Trophoblast cell (in vitro differentiated cells and primary cell): Measurements from ENCODE around the gene TMPRSS6.

Experiments
- DNase-seq, 2 donors: peaks; one replicate each; pipeline ENCODE4 v3.0.0-alpha.2; 2016
- H2AFZ ChIP-seq: 2 replicates; pipeline ENCODE4 v1.6.1; 2013; ENCODE audit warnings: low read length, moderate library complexity, mild to moderate bottlenecking; ENCODE audit not compliant: insufficient read depth, poor library complexity
- H2AK5ac ChIP-seq: 2 replicates; pipeline ENCODE4 v1.6.1; 2013; ENCODE audit warnings: mild to moderate bottlenecking, low read length
- H2BK120ac ChIP-seq: 2 replicates; pipeline ENCODE4 v1.6.1; 2013; ENCODE audit warnings: low read length, mild to moderate bottlenecking, moderate library complexity; ENCODE audit not compliant: insufficient read depth, poor library complexity
- H2BK12ac ChIP-seq: 2 replicates; pipeline ENCODE4 v1.6.1; 2013; ENCODE audit warnings: mild to moderate bottlenecking, low read length, moderate library complexity
- H2BK5ac ChIP-seq: 2 replicates; pipeline ENCODE4 v1.6.1; 2013; ENCODE audit warnings: low read length, low read depth, moderate library complexity, mild to moderate bottlenecking; ENCODE audit not compliant: poor library complexity
- H3K14ac ChIP-seq: 2 replicates; pipeline ENCODE4 v1.6.1; 2013; ENCODE audit warnings: mild to moderate bottlenecking, low read length
- H3K18ac ChIP-seq: 2 replicates; pipeline ENCODE4 v1.6.1; 2013; ENCODE audit warnings: mild to moderate bottlenecking, low read length
- H3K23ac ChIP-seq: 2 replicates; pipeline ENCODE4 v1.6.1; 2013; ENCODE audit warnings: low read length
- H3K27ac ChIP-seq: 2 replicates; pipeline ENCODE4 v1.5.1; 2013; ENCODE audit warnings: low read depth, mild to moderate bottlenecking, inconsistent platforms, low read length, moderate library complexity
- H3K27me3 ChIP-seq: 2 replicates; pipeline ENCODE4 v1.6.1; 2013; ENCODE audit warnings: inconsistent platforms, mild to moderate bottlenecking, low read length, moderate library complexity; ENCODE audit not compliant: insufficient read depth
- H3K36me3 ChIP-seq, 2 experiments: 1 replicate in 1 of 2; 2 replicates in 1 of 2; pipeline ENCODE4 v1.6.1; 2013; ENCODE audit warnings: low read length in 2 of 2, mild to moderate bottlenecking in 2 of 2, moderate library complexity in 1 of 2; ENCODE audit not compliant: insufficient read depth in 2 of 2, control insufficient read depth in 1 of 2
- H3K4ac ChIP-seq: 2 replicates; pipeline ENCODE4 v1.6.1; 2013; ENCODE audit warnings: low read depth, mild to moderate bottlenecking, low read length, moderate library complexity
- H3K4me1 ChIP-seq, 2 experiments: 1 replicate in 1 of 2; 2 replicates in 1 of 2; pipeline ENCODE4 v1.6.1; 2013; ENCODE audit warnings: low read length in 2 of 2, mild to moderate bottlenecking in 2 of 2, moderate library complexity in 1 of 2; ENCODE audit not compliant: insufficient read depth in 2 of 2, control insufficient read depth in 1 of 2
- H3K4me2 ChIP-seq: 2 replicates; pipeline ENCODE4 v1.6.1; 2013; ENCODE audit warnings: inconsistent platforms, mild to moderate bottlenecking, low read length, moderate library complexity
- H3K4me3 ChIP-seq: 2 replicates; pipeline ENCODE4 v1.5.1; 2013; ENCODE audit warnings: mild to moderate bottlenecking, low read depth, low read length, inconsistent platforms
- H3K79me1 ChIP-seq: one replicate; pipeline ENCODE4 v1.6.1; 2013; ENCODE audit warnings: low read length
- H3K79me2 ChIP-seq: 2 replicates; pipeline ENCODE4 v1.6.1; 2013; ENCODE audit warnings: low read length, mild to moderate bottlenecking; ENCODE audit not compliant: control insufficient read depth, insufficient read depth, poor library complexity
- H3K9ac ChIP-seq: 2 replicates; pipeline ENCODE4 v1.6.1; 2013; ENCODE audit warnings: mild to moderate bottlenecking, low read length
- H3K9me3 ChIP-seq: 2 replicates; pipeline ENCODE4 v1.6.1; 2013; ENCODE audit warnings: low read depth, mild to moderate bottlenecking, control low read depth, inconsistent platforms, low read length; ENCODE audit not compliant: insufficient read depth
- H4K12ac ChIP-seq: 2 replicates; pipeline ENCODE4 v1.6.1; 2013; ENCODE audit warnings: low read depth, mild to moderate bottlenecking, low read length, moderate library complexity
- H4K8ac ChIP-seq: 2 replicates; pipeline ENCODE4 v1.6.1; 2013; ENCODE audit warnings: low read depth, mild to moderate bottlenecking, low read length, moderate library complexity
- H4K91ac ChIP-seq: one replicate; pipeline ENCODE4 v1.6.1; 2013; ENCODE audit warnings: low read depth, mild to moderate bottlenecking, low read length, moderate library complexity
- WGBS: extraction: QIAGEN DNeasy Blood & Tissue Kit; methylation state at CpG from one replicate; pipeline ENCODE4 v1.1.7; 2013; ENCODE audit warnings: missing lambda C conversion rate; ENCODE audit not compliant: insufficient read length, insufficient coverage; ENCODE audit errors: extremely low coverage; 5-methylcytosine and 5-hydroxymethylcytosine counted together

Gene TMPRSS6

GRCh38 chr22:37133304-37134018, 23.9 kb upstream of the TMPRSS6 start:
- Histone ChIP-seq H2BK5ac (no peak overlapping the region), H4K8ac (no peak overlapping the region), H3K27ac (no peak overlapping the region), H3K79me2 (no peaks in the 10 kb centered on the region), H3K23ac (no peak overlapping the region), H2AK5ac (no peak overlapping the region), H2BK12ac (no peak overlapping the region), H3K79me1 (no peaks in the 10 kb centered on the region), H3K36me3 (peaks cover 0 to 3% of the 10 kb centered on the region in 2 experiments), H4K12ac (no peak overlapping the region), H3K27me3 (no peaks in the 10 kb centered on the region), H3K14ac (no peak overlapping the region), H4K91ac (no peak overlapping the region), H3K4me2 (no peak overlapping the region), H3K18ac (no peak overlapping the region), H3K9ac (no peak overlapping the region), H2BK120ac (no peak overlapping the region), H3K9me3 (no peaks in the 10 kb centered on the region), H3K4ac (no peak overlapping the region), H2AFZ (no peak overlapping the region), H3K4me1 (no peaks in the 10 kb centered on the region), H3K4me3 (no peak overlapping the region)
- WGBS: no CpG with 5 or more reads among the region's 16 CpGs
- DNase-seq: no peak

- Histone ChIP-seq H3K14ac (no peak overlapping the region), H2BK120ac (no peak overlapping the region), H3K27me3 (no peaks in the 10 kb centered on the region), H3K23ac (no peak overlapping the region), H3K27ac (no peak overlapping the region), H3K9ac (no peak overlapping the region), H3K4me2 (no peak overlapping the region), H2AK5ac (no peak overlapping the region), H2BK5ac (no peak overlapping the region), H4K8ac (no peak overlapping the region), H3K79me1 (no peaks in the 10 kb centered on the region), H3K36me3 (peaks cover 0 to 3% of the 10 kb centered on the region in 2 experiments), H2BK12ac (no peak overlapping the region), H3K4me1 (no peaks in the 10 kb centered on the region), H3K4ac (no peak overlapping the region), H3K18ac (no peak overlapping the region), H3K79me2 (no peaks in the 10 kb centered on the region), H3K9me3 (no peaks in the 10 kb centered on the region), H4K12ac (no peak overlapping the region), H3K4me3 (no peak overlapping the region), H2AFZ (no peak overlapping the region), H4K91ac (no peak overlapping the region)
- DNase-seq: no peak
- WGBS: no CpG with 5 or more reads among the region's 7 CpGs
Measured at GRCh38 chr22:37132773-37133172, 23.3 kb upstream of the TMPRSS6 start.

- no peak overlapping the region for H3K4ac ChIP-seq
- H3K27me3 ChIP-seq: no peaks in the 10 kb centered on the region
- H2BK5ac ChIP-seq: no peak overlapping the region
- no peak overlapping the region for H3K4me2 ChIP-seq
- H2BK120ac ChIP-seq: no peak overlapping the region
- H3K79me1 ChIP-seq: no peaks in the 10 kb centered on the region
- H2AFZ ChIP-seq: no peak overlapping the region
- no peak overlapping the region for H2BK12ac ChIP-seq
- H3K9me3 ChIP-seq: no peaks in the 10 kb centered on the region
- H4K12ac ChIP-seq: no peak overlapping the region
- H2AK5ac ChIP-seq: no peak overlapping the region
- no peaks in the 10 kb centered on the region for H3K79me2 ChIP-seq
- no peak for DNase-seq
- no peak overlapping the region for H3K23ac ChIP-seq
- H3K36me3 ChIP-seq: peaks cover 0 to under 1% of the 10 kb centered on the region in 2 experiments
- WGBS: no CpG with 5 or more reads among the region's 14 CpGs
- no peak overlapping the region for H4K91ac ChIP-seq
- no peak overlapping the region for H3K9ac ChIP-seq
- no peak overlapping the region for H3K27ac ChIP-seq
- no peak overlapping the region for H3K14ac ChIP-seq
- no peak overlapping the region for H3K18ac ChIP-seq
- no peak overlapping the region for H4K8ac ChIP-seq
- no peaks in the 10 kb centered on the region for H3K4me1 ChIP-seq
- no peak overlapping the region for H3K4me3 ChIP-seq
Measured at GRCh38 chr22:37129866-37130441, 20.4 kb upstream of the TMPRSS6 start.

GRCh38 chr22:37128555-37129281, 19.2 kb upstream of the TMPRSS6 start:
- H4K91ac ChIP-seq: no peak overlapping the region
- no peaks in the 10 kb centered on the region for H3K79me1 ChIP-seq
- peak; percentile 59 to 65 for DNase-seq
- no peaks in the 10 kb centered on the region for H3K9me3 ChIP-seq
- no peaks in the 10 kb centered on the region for H3K4me1 ChIP-seq
- H2BK12ac ChIP-seq: no peak overlapping the region
- H3K18ac ChIP-seq: no peak overlapping the region
- no peaks in the 10 kb centered on the region for H3K36me3 ChIP-seq
- no peaks in the 10 kb centered on the region for H3K79me2 ChIP-seq
- no peak overlapping the region for H2AFZ ChIP-seq
- H3K23ac ChIP-seq: no peak overlapping the region
- no peak overlapping the region for H3K27ac ChIP-seq
- H3K4ac ChIP-seq: no peak overlapping the region
- no peak overlapping the region for H3K4me2 ChIP-seq
- no peak overlapping the region for H2BK5ac ChIP-seq
- no peak overlapping the region for H3K4me3 ChIP-seq
- no peak overlapping the region for H2AK5ac ChIP-seq
- H3K27me3 ChIP-seq: no peaks in the 10 kb centered on the region
- no peak overlapping the region for H4K8ac ChIP-seq
- no peak overlapping the region for H4K12ac ChIP-seq
- no peak overlapping the region for H3K14ac ChIP-seq
- no CpG with 5 or more reads among the region's 12 CpGs for WGBS
- H2BK120ac ChIP-seq: no peak overlapping the region
- no peak overlapping the region for H3K9ac ChIP-seq
